Measurements from ENCODE around the gene TEX48.

GRCh38 chr9:114676901-114677300 is 5.1 kb downstream of the TEX48 start:
- TF ChIP-seq, protein P1, sequence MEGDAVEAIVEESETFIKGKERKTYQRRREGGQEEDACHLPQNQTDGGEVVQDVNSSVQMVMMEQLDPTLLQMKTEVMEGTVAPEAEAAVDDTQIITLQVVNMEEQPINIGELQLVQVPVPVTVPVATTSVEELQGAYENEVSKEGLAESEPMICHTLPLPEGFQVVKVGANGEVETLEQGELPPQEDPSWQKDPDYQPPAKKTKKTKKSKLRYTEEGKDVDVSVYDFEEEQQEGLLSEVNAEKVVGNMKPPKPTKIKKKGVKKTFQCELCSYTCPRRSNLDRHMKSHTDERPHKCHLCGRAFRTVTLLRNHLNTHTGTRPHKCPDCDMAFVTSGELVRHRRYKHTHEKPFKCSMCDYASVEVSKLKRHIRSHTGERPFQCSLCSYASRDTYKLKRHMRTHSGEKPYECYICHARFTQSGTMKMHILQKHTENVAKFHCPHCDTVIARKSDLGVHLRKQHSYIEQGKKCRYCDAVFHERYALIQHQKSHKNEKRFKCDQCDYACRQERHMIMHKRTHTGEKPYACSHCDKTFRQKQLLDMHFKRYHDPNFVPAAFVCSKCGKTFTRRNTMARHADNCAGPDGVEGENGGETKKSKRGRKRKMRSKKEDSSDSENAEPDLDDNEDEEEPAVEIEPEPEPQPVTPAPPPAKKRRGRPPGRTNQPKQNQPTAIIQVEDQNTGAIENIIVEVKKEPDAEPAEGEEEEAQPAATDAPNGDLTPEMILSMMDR (IDR thresholded peaks at IDR 0.05) = no peak
- TF ChIP-seq POLR2A (IDR thresholded peaks at IDR 0.05) = no peak

Measured in right lobe of liver (tissue), 4 donors.